Bronchial epithelial cell (primary cell): ENCODE data around the gene CCL18. TPM values are rescaled to one million over a fixed set of nuclear protein-coding genes. Genes with fewer than 3 reads are reported as not detected.
"Not testable (repeated sequence)": the region's sequence is repeated elsewhere in the genome, so short reads cannot be mapped to it uniquely, and the experiment has no call there.

Experiments
- DNase-seq: peaks from one replicate; pipeline ENCODE4 v3.0.0-alpha.2; 2010; ENCODE audit warnings: low read depth
- FAIRE-seq: peaks from 2 replicates; lab custom pipeline; 2011; peaks lifted over from hg19 to GRCh38; lab: Jason Lieb, UNC
- H3K27me3 ChIP-seq: 2 replicates; pipeline ENCODE4 v1.5.1; 2011; ENCODE audit warnings: low read length; ENCODE audit not compliant: control insufficient read depth, insufficient read depth
- H3K36me3 ChIP-seq: 2 replicates; pipeline ENCODE4 v1.5.1; 2011; ENCODE audit warnings: low read length; ENCODE audit not compliant: control insufficient read depth, insufficient read depth
- H3K4me3 ChIP-seq: 2 replicates; pipeline ENCODE4 v1.5.1; 2011; ENCODE audit warnings: mild to moderate bottlenecking, low read depth, low read length, control low read depth
- CTCF ChIP-seq: IDR thresholded peaks from 2 replicates; pipeline ENCODE4 v1.5.1; 2011; ENCODE audit warnings: mild to moderate bottlenecking, moderate library complexity, low read length, control low read depth, inconsistent platforms; ENCODE audit not compliant: insufficient read depth, severe bottlenecking
- total RNA-seq: library from RNA; depleted of rRNA; stranded (reverse); fragments of >200 nt; gene quantifications from 2 replicates; pipeline ENCODE4 v1.2.1, GENCODE V29; 2014

CCL18 gene
- total RNA-seq, 1 donor from 2014 or later: under 0.01 TPM

GRCh38 chr17:36074365-36074764 lies 10.3 kb downstream of the CCL18 start:
- FAIRE-seq: no peak
- TF ChIP-seq CTCF: no peak
- H3K36me3 ChIP-seq: no peaks in the 10 kb centered on the region
- no peak overlapping the region for H3K4me3 ChIP-seq
- peak; percentile 9 for DNase-seq
- peaks cover 1% of the 10 kb centered on the region for H3K27me3 ChIP-seq

- not testable (repeated sequence) for FAIRE-seq, H3K27me3 ChIP-seq, DNase-seq, H3K4me3 ChIP-seq, H3K36me3 ChIP-seq
These were observed 17.8 kb downstream of the CCL18 start for GRCh38 chr17:36081681-36082471.

GRCh38 chr17:36082482-36083120 lies 18.5 kb downstream of the CCL18 start:
- not testable (repeated sequence) for FAIRE-seq, H3K4me3 ChIP-seq, H3K36me3 ChIP-seq, H3K27me3 ChIP-seq, DNase-seq

- not testable (repeated sequence) for FAIRE-seq, H3K27me3 ChIP-seq, DNase-seq, H3K4me3 ChIP-seq, H3K36me3 ChIP-seq
These were observed 19.6 kb downstream of the CCL18 start for GRCh38 chr17:36083691-36084090.

- H3K36me3 ChIP-seq: no peaks in the 10 kb centered on the region
- FAIRE-seq (no peak), DNase-seq (peak; percentile 28)
- no peaks in the 10 kb centered on the region for H3K27me3 ChIP-seq
- H3K4me3 ChIP-seq: no peak overlapping the region
- no peak for TF ChIP-seq CTCF
These were observed 21.7 kb downstream of the CCL18 start for GRCh38 chr17:36085765-36086164.

GRCh38 chr17:36086791-36087190 lies 22.7 kb downstream of the CCL18 start:
- H3K36me3 ChIP-seq: no peaks in the 10 kb centered on the region
- FAIRE-seq (no peak), DNase-seq (no peak)
- H3K4me3 ChIP-seq: no peak overlapping the region
- TF ChIP-seq CTCF: no peak
- H3K27me3 ChIP-seq: no peaks in the 10 kb centered on the region

- DNase-seq, FAIRE-seq, H3K4me3 ChIP-seq, H3K27me3 ChIP-seq, H3K36me3 ChIP-seq: not testable (repeated sequence)
These were observed 23.4 kb downstream of the CCL18 start for GRCh38 chr17:36087471-36087870.

- H3K36me3 ChIP-seq, H3K27me3 ChIP-seq, H3K4me3 ChIP-seq, FAIRE-seq, DNase-seq: not testable (repeated sequence)
These were observed 24.0 kb downstream of the CCL18 start for GRCh38 chr17:36087897-36088572.
